Vagina (tissue), 2 donors: Measurements from ENCODE around the gene CPLANE1. TPM values are rescaled to one million over a fixed set of nuclear protein-coding genes. Genes with fewer than 3 reads are reported as not detected.
"Not testable (repeated sequence)": the region's sequence is repeated elsewhere in the genome, so short reads cannot be mapped to it uniquely, and the experiment has no call there.

ENCODE experiments used
- DNase-seq, 2 donors: peaks; one replicate each; pipeline ENCODE4 v3.0.0-alpha.2; 2017; ENCODE audit errors: extremely low spot score in 2 of 2
- H3K27ac ChIP-seq: fragments of 200-600 bp; sonication (generic); one replicate; pipeline ENCODE4 v1.5.1; 2019
- H3K27me3 ChIP-seq: fragments of 200-600 bp; sonication (generic); one replicate; pipeline ENCODE4 v1.5.1; 2019
- H3K36me3 ChIP-seq, 2 donors: fragments of 200-600 bp; sonication (generic); one replicate each; pipeline ENCODE4 v1.5.1; 2017 to 2019
- H3K4me1 ChIP-seq: fragments of 200-600 bp; sonication (generic); one replicate; pipeline ENCODE4 v1.5.1; 2019
- H3K4me3 ChIP-seq, 2 donors: fragments of 200-600 bp; sonication (generic); 1 replicate in 1 of 2; 2 replicates in 1 of 2; pipeline ENCODE4 v1.5.1; 2016 to 2019
- H3K9me3 ChIP-seq: fragments of 200-600 bp; sonication (generic); one replicate; pipeline ENCODE4 v1.5.1; 2019
- POLR2A ChIP-seq, 2 donors: fragments of 450-650 bp; IDR thresholded peaks; one replicate each; pipeline ENCODE4 v1.6.1; 2017; ENCODE audit warnings: antibody characterized with exemption in 2 of 2, mild to moderate bottlenecking in 2 of 2, moderate library complexity in 2 of 2
- POLR2AphosphoS5 ChIP-seq, 2 donors: sonication (generic); formaldehyde crosslinking; IDR thresholded peaks; one replicate each; pipeline ENCODE4 v1.9.0; 2017; ENCODE audit warnings: antibody characterized with exemption in 2 of 2, mild to moderate bottlenecking in 2 of 2, low read depth in 1 of 2; ENCODE audit not compliant: insufficient read depth in 1 of 2
- intact Hi-C: fragments of 100-400 bp; cut with DNase I; formaldehyde crosslinking; loops from one replicate; pipeline ENCODE4 v1.15.1; 2023
- total RNA-seq: library from RNA; depleted of rRNA; stranded (reverse); fragments of >200 nt; gene quantifications from one replicate; pipeline ENCODE4 v1.2.3, GENCODE V29; 2016
- TF ChIP-seq, protein P1 (sequence below), 3 experiments: fragments of 450-650 bp in 2 of 3; fragments of 200-600 bp in 1 of 3; sonication (generic) in 1 of 3; IDR thresholded peaks; one replicate each; pipeline ENCODE4 v1.5.1; 2017 to 2019; ENCODE audit warnings: antibody characterized with exemption in 3 of 3, mild to moderate bottlenecking in 2 of 3, moderate library complexity in 2 of 3

Gene CPLANE1
- total RNA-seq, 1 donor from 2014 or later, result 26.5 TPM

DNA sequence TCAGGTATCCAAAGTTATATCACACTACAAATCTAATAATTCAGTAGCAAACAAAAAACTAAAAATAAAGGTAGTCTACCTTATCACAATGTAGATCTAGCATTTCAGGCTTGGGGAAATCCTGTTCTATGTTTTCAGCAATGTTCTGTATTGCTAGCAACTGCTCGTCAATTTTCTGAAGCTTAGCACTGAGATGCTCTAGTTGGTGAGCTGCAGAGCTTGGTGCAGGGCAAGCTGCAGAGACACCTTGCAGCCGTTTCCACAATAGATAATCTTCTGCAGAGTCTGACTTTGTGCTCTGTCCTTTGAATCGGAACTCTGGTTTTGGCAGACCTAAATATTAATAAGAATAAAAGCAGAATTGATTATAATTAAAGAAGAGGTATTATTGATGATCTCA lies 95.5 kb downstream of the CPLANE1 start:
- no peaks in the 10 kb centered on the region for H3K4me1 ChIP-seq
- no peaks in the 10 kb centered on the region for H3K9me3 ChIP-seq
- H3K4me3 ChIP-seq, result no peak overlapping the region
- no peaks in the 10 kb centered on the region for H3K27me3 ChIP-seq
- TF ChIP-seq POLR2A (IDR thresholded peaks at IDR 0.05) (no peak), POLR2AphosphoS5 (IDR thresholded peaks at IDR 0.05; ENCODE audit: insufficient read depth in 1 of 2, low read depth in 1 of 2) (no peak)
- H3K27ac ChIP-seq, result no peak overlapping the region
- intact Hi-C loops, result no loop called here
- DNase-seq, result no peak
- peaks cover 8 to 45% of the 10 kb centered on the region in 2 donors for H3K36me3 ChIP-seq

GRCh38 chr5:37146896-37147295 lies 102.3 kb downstream of the CPLANE1 start:
- Histone ChIP-seq H3K27me3 (no peaks in the 10 kb centered on the region), H3K4me1 (no peaks in the 10 kb centered on the region), H3K4me3 (no peak overlapping the region), H3K36me3 (peaks cover 0 to 20% of the 10 kb centered on the region in 2 donors), H3K27ac (no peak overlapping the region), H3K9me3 (no peaks in the 10 kb centered on the region)
- TF ChIP-seq POLR2AphosphoS5 (IDR thresholded peaks at IDR 0.05; ENCODE audit: insufficient read depth in 1 of 2, low read depth in 1 of 2) (no peak), POLR2A (IDR thresholded peaks at IDR 0.05) (no peak)
- TF ChIP-seq, protein P1, sequence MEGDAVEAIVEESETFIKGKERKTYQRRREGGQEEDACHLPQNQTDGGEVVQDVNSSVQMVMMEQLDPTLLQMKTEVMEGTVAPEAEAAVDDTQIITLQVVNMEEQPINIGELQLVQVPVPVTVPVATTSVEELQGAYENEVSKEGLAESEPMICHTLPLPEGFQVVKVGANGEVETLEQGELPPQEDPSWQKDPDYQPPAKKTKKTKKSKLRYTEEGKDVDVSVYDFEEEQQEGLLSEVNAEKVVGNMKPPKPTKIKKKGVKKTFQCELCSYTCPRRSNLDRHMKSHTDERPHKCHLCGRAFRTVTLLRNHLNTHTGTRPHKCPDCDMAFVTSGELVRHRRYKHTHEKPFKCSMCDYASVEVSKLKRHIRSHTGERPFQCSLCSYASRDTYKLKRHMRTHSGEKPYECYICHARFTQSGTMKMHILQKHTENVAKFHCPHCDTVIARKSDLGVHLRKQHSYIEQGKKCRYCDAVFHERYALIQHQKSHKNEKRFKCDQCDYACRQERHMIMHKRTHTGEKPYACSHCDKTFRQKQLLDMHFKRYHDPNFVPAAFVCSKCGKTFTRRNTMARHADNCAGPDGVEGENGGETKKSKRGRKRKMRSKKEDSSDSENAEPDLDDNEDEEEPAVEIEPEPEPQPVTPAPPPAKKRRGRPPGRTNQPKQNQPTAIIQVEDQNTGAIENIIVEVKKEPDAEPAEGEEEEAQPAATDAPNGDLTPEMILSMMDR (IDR thresholded peaks at IDR 0.05), result no peak
- intact Hi-C loops, result no loop called here
- no peak for DNase-seq

GRCh38 chr5:37136694-37137093 lies 112.5 kb downstream of the CPLANE1 start:
- Histone ChIP-seq H3K36me3 (peaks cover 0 to 37% of the 10 kb centered on the region in 2 donors), H3K27me3 (no peaks in the 10 kb centered on the region), H3K4me3 (no peak overlapping the region), H3K9me3 (no peaks in the 10 kb centered on the region), H3K27ac (no peak overlapping the region), H3K4me1 (no peaks in the 10 kb centered on the region)
- DNase-seq, result no peak
- no peak for TF ChIP-seq POLR2AphosphoS5 (IDR thresholded peaks at IDR 0.05; ENCODE audit: insufficient read depth in 1 of 2, low read depth in 1 of 2)
- TF ChIP-seq, protein P1 (IDR thresholded peaks at IDR 0.05), result no peak
- intact Hi-C loops, result no loop called here

DNA sequence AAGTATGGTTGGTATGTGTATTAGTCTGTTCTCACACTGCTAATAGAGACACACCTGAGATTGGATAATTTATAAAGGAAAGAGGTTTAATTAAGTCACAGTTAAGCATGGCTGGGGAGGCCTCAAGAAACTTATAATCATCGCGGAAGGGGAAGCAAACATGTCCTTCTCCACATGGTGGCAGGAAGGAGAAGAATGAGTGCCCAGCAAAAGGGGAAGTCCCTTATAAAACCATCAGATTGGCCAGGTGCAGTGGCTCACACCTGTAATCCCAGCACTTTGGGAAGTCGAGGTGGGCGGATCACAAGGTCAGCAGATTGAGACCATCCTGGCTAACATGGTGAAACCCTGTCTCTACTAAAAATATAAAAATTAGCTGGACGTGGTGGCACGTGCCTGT lies 113.9 kb downstream of the CPLANE1 start:
- H3K27ac ChIP-seq, DNase-seq, H3K4me3 ChIP-seq, H3K4me1 ChIP-seq, H3K9me3 ChIP-seq, H3K27me3 ChIP-seq, intact Hi-C loops: not testable (repeated sequence)
- H3K36me3 ChIP-seq, result peaks cover 0 to 37% of the 10 kb centered on the region in 2 donors

GRCh38 chr5:37133939-37134338 lies 115.2 kb downstream of the CPLANE1 start:
- intact Hi-C loops, result no loop called here
- DNase-seq, result no peak
- Histone ChIP-seq H3K4me3 (no peak overlapping the region), H3K27ac (no peak overlapping the region), H3K27me3 (no peaks in the 10 kb centered on the region), H3K4me1 (no peaks in the 10 kb centered on the region), H3K36me3 (peaks cover 0 to 35% of the 10 kb centered on the region in 2 donors), H3K9me3 (no peaks in the 10 kb centered on the region)
- TF ChIP-seq POLR2A (IDR thresholded peaks at IDR 0.05), result no peak
- TF ChIP-seq, protein P1 (IDR thresholded peaks at IDR 0.05), result no peak
- no peak for TF ChIP-seq POLR2AphosphoS5 (IDR thresholded peaks at IDR 0.05; ENCODE audit: insufficient read depth in 1 of 2, low read depth in 1 of 2)

- Histone ChIP-seq H3K36me3 (peaks cover 0 to 22% of the 10 kb centered on the region in 2 donors), H3K27me3 (no peaks in the 10 kb centered on the region), H3K4me3 (no peak overlapping the region), H3K9me3 (no peaks in the 10 kb centered on the region), H3K4me1 (no peaks in the 10 kb centered on the region), H3K27ac (no peak overlapping the region)
- intact Hi-C loops, result no loop called here
- no peak for TF ChIP-seq POLR2A (IDR thresholded peaks at IDR 0.05)
- TF ChIP-seq POLR2AphosphoS5 (IDR thresholded peaks at IDR 0.05; ENCODE audit: insufficient read depth in 1 of 2, low read depth in 1 of 2), result no peak
- TF ChIP-seq, protein P1 (IDR thresholded peaks at IDR 0.05), result no peak
- no peak for DNase-seq
Measured at GRCh38 chr5:37132646-37133045, 116.5 kb downstream of the CPLANE1 start.
